HFF-Myc (cell line): Measurements from ENCODE around the gene ACTN4.
A peak's percentile ranks its signal among the peaks of the same experiment; 100 is the strongest.

Source experiments
- DNase-seq: peaks from one replicate; pipeline ENCODE4 v3.0.0-alpha.2; 2011; ENCODE audit warnings: low read depth; ENCODE audit errors: extremely low read depth
- H3K4me3 ChIP-seq: replicated peaks from 2 replicates; pipeline ENCODE4 v1.5.1; 2011; ENCODE audit warnings: low read depth, mild to moderate bottlenecking, control low read depth, low read length
- CTCF ChIP-seq: IDR thresholded peaks from 2 replicates; pipeline ENCODE4 v1.5.1; 2012; ENCODE audit warnings: mild to moderate bottlenecking, low read depth, low read length, control low read depth; ENCODE audit errors: missing control alignments

Gene ACTN4

GRCh38 chr19:38715555-38715954, 68.1 kb downstream of the ACTN4 start:
- no peak for TF ChIP-seq CTCF
- H3K4me3 ChIP-seq, result no peak overlapping the region
- DNase-seq, result no peak

GRCh38 chr19:38717051-38717450, 69.6 kb downstream of the ACTN4 start:
- H3K4me3 ChIP-seq, result no peak overlapping the region
- no peak for TF ChIP-seq CTCF

GRCh38 chr19:38717855-38718254, 70.4 kb downstream of the ACTN4 start:
- no peak for TF ChIP-seq CTCF
- H3K4me3 ChIP-seq, result no peak overlapping the region
- DNase-seq, result no peak

More at GRCh38 chr19:38717051-38717450, 69.6 kb downstream of the ACTN4 start:
- DNase-seq, result no peak

- H3K4me3 ChIP-seq, result no peak overlapping the region
- DNase-seq, result no peak
- TF ChIP-seq CTCF, result peak; percentile 54
These were observed 71.5 kb downstream of the ACTN4 start for GRCh38 chr19:38718747-38719543.

GRCh38 chr19:38719761-38720558, 72.5 kb downstream of the ACTN4 start:
- DNase-seq, result no peak
- no peak for TF ChIP-seq CTCF
- H3K4me3 ChIP-seq, result no peak overlapping the region

GRCh38 chr19:38720559-38721236, 73.2 kb downstream of the ACTN4 start:
- no peak for DNase-seq
- TF ChIP-seq CTCF, result no peak
- no peak overlapping the region for H3K4me3 ChIP-seq
